ENCODE measurements around the gene ZSWIM3.
A peak's percentile ranks its signal among the peaks of the same experiment; 100 is the strongest.

Gene ZSWIM3

DNA sequence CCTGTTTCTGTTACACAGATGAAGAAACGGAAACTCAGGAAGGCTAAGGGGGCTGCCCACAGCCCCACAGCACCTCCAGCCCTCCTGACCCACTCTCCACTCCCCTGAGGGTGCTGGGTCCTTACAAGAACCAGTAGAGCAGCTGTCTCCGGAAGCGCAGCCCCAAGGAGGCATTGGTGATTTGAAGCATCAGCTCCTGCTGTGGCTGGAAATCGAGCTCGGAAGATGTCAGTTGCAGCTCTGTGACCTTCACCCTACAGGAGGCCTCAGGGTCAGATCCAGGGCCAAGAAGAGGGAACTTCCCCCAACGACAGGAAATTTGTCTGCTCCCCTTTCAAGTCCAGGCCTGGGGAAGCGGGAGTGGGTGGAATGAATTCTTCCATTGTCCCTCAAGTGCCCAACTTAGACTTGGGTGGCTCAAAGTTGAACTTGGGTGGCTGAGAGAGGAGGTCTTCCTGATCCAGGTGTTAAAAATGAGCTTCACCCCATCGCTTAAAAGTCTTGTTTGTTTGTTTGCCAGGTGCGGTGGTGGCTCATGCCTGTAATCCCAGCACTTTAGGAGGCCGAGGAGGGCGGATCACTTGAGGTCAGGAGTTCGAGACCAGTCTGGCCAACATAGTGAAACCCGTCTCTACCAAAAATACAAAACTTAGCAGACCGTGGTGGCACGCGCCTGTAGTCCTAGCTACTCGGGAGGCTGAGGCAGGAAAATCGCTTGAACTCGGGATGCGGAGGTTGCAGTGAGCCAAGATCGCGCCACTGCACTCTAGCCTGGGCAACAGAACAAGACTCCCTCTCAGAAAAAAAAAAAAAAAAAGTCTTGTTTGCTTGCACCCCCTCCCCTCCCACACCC, 52.6 kb downstream of the ZSWIM3 start:
- no peak for TF ChIP-seq CTCF (IDR thresholded peaks at IDR 0.05; ENCODE audit: low read depth, low read length)
- H3K4me3 ChIP-seq (ENCODE audit: low read depth, low read length), result peak overlapping the region; percentile 29
- DNase-seq (ENCODE audit: low read depth, low spot score), result no peak
- in situ Hi-C loops (cut with HindIII; ENCODE audit: low sequenced_read_pairs), result no loop called here

DNA sequence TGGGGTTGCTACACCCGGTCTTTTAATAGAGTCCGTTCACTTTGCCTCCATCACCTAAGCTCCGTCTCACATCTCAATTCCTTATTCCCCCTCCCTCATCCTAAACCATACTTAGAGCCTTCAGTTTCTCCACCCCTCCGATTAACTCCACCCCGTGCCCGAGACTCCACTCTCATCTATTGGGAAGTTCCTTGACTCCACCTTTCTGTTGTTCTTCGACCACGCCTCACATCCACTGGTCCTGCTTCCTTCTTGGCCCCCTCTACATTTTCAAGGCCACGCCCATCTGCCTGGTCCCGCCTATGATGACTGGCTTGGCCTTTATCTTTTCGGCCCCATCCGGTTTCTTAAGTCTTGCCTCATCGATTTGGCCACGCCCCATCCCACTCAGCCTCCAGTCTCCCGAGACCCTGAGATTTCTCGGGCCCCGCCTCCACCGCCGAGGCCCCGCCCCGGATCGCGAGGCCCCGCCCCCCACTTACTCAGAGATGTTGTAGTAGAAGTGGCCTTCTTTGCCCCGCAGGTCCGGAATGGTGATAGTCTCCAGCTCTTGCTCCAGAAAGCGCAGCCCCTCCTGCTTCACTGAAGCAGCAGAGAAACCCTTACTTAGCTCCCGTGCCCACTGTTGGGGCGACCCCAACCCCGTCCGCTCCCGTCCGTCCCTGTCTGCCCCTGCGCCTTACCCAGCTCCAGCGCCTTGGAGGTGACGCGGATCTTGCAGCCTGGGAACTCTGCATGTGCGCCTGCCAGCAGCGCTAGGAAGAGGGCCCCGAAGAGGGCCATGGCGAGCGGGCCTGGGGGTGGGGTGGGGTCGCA, 53.5 kb downstream of the ZSWIM3 start:
- peak; percentile 100 for DNase-seq (ENCODE audit: low read depth, low spot score)
- peak overlapping the region; percentile 56 for H3K4me3 ChIP-seq (ENCODE audit: low read depth, low read length)
- TF ChIP-seq CTCF (IDR thresholded peaks at IDR 0.05; ENCODE audit: low read depth, low read length), result no peak
- in situ Hi-C loops (cut with HindIII; ENCODE audit: low sequenced_read_pairs), result no loop called here

- peak within 1 kb of the TSS; percentile 56 for H3K4me3 ChIP-seq (ENCODE audit: low read depth, low read length)
- TF ChIP-seq CTCF (IDR thresholded peaks at IDR 0.05; ENCODE audit: low read depth, low read length), result no peak
- in situ Hi-C loops (cut with HindIII; ENCODE audit: low sequenced_read_pairs), result no loop called here
- peak; percentile 75 for DNase-seq (ENCODE audit: low read depth, low spot score)
These were observed 54.3 kb downstream of the ZSWIM3 start, which contains the start of gene PLTP for GRCh38 chr20:45911486-45912343. PLTP (minus strand) TSS chr20:45912155; CDS start chr20:45911452, 703 bp downstream.

DNA sequence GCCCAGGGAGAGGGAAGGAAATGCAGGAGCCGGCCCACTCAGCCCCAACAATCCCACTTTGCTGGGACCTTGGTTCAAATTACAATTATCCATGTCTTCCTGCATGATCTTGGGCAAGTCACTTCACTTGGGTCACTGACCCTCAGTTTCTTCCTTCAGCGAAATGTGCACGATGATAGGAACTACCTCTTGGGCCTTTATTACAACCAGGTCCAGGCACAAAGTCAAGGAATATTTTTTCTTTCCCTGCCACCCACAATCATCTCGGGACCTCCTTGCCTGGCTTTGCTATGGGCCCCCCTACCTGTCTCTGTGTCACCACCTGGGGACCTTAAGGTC, 54.9 kb downstream of the ZSWIM3 start:
- TF ChIP-seq CTCF (IDR thresholded peaks at IDR 0.05; ENCODE audit: low read depth, low read length), result no peak
- in situ Hi-C loops (cut with HindIII; ENCODE audit: low sequenced_read_pairs), result no loop called here
- no peak for DNase-seq (ENCODE audit: low read depth, low spot score)
- peak overlapping the region; percentile 56 for H3K4me3 ChIP-seq (ENCODE audit: low read depth, low read length)

GRCh38 chr20:45913116-45913515, 55.7 kb downstream of the ZSWIM3 start:
- no peak overlapping the region for H3K4me3 ChIP-seq (ENCODE audit: low read depth, low read length)
- no peak for DNase-seq (ENCODE audit: low read depth, low spot score)
- no peak for TF ChIP-seq CTCF (IDR thresholded peaks at IDR 0.05; ENCODE audit: low read depth, low read length)
- in situ Hi-C loops (cut with HindIII; ENCODE audit: low sequenced_read_pairs), result no loop called here

DNA sequence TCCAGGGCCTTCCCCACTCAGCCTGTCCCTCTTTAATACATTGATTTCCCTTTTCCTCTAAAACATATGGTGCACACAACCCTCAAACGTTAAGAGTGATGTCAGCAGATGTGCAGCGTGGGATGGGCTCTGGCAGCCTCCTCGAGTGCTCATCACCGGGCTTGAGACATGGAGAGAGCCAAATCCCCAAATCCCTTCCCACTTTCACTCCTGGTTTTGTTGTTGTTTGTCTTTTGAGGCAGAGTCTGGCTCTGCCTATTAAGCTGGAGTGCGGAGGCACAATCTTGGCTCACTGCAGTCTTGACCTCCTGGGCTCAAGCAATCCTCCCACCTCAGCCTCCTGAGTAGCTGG, 60.4 kb downstream of the ZSWIM3 start:
- no peak for TF ChIP-seq CTCF (IDR thresholded peaks at IDR 0.05; ENCODE audit: low read depth, low read length)
- DNase-seq (ENCODE audit: low read depth, low spot score), result no peak
- in situ Hi-C loops (cut with HindIII; ENCODE audit: low sequenced_read_pairs), result no loop called here
- H3K4me3 ChIP-seq (ENCODE audit: low read depth, low read length), result no peak overlapping the region

Measured in astrocyte of the spinal cord (primary cell).